GM12874 (cell line): ENCODE results near the gene TNFRSF4.

Experiments
- TF ChIP-seq, protein P1 (sequence below): IDR thresholded peaks from 2 replicates; pipeline ENCODE4 v1.5.1; 2011; ENCODE audit warnings: low read depth, mild to moderate bottlenecking, control low read depth, low read length, moderate library complexity; ENCODE audit not compliant: insufficient read depth

Gene TNFRSF4

DNA sequence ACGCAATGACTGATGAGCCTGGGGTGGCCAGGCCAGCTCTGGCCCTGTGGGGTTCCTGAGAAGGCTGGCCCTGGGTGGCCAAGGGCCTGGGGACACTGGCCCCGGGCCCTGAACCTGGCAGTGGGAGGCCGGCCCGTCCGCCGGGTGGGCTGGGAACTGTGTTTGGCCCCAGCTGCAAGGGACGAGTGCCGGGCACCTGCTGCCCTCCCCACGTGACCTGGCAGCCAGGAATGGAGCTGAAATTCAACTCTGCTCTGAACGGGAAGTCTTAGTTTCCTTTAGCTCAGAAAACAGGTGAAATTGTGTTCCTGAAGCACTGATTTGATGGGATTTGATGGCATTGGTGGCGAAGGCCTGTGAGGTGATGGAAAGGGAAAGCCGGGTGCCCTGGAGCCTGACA, 48.5 kb downstream of the TNFRSF4 start:
- TF ChIP-seq, protein P1, sequence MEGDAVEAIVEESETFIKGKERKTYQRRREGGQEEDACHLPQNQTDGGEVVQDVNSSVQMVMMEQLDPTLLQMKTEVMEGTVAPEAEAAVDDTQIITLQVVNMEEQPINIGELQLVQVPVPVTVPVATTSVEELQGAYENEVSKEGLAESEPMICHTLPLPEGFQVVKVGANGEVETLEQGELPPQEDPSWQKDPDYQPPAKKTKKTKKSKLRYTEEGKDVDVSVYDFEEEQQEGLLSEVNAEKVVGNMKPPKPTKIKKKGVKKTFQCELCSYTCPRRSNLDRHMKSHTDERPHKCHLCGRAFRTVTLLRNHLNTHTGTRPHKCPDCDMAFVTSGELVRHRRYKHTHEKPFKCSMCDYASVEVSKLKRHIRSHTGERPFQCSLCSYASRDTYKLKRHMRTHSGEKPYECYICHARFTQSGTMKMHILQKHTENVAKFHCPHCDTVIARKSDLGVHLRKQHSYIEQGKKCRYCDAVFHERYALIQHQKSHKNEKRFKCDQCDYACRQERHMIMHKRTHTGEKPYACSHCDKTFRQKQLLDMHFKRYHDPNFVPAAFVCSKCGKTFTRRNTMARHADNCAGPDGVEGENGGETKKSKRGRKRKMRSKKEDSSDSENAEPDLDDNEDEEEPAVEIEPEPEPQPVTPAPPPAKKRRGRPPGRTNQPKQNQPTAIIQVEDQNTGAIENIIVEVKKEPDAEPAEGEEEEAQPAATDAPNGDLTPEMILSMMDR, result no peak

DNA sequence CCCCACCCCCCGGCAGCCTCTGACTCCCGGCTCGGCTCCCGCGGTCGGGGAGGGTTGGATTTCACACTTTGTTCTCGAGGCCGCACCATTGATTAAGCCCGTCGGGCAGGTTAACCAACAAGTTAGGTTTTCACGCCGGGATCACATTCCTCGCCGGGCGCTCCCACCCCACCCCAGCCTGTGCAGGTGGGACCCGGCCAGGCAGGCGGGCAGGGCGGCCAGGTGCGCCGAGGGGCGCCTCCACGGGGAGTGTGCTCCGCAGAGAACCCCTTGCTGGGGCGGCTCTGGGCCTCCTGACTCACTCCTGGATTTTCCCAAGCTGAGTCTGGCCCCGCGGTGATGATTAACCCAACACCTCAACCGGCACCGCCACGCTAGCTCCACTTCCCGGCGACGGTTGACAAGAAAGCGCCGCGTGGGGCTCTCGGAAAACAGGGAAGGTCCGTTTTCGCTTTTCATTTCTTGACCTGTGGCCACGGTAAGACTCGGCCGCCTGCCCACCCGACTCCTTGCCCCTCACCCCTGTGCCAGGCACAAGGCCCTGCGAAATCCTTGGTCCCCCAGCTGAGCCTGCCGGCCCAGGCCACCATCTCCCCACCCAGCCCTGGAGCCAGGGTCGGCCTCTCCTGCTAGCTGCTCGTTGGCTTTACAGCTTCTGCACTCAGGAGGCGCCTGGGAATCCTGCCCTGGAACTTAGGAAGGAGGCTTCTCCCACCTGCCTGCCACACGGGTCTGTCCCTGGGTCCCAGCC, 49.1 kb downstream of the TNFRSF4 start:
- TF ChIP-seq, protein P1, result no peak

DNA sequence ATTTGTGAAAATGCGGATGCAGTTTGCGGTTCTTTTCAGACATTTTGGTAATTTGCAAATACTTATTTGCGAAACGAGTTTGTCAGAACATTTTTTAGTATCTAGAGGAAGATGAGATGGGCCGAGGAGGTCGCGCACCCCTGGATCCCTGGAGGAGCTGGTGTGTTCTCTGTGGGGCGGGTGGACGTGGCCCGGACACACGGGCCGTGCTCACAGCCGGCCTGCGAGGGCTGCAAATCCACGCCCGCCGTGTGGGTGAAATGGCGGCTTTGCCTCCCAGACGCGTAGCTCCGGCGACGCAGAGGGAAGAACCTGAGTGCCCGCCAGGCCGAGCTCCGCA, 49.6 kb downstream of the TNFRSF4 start:
- TF ChIP-seq, protein P1, result no peak

DNA sequence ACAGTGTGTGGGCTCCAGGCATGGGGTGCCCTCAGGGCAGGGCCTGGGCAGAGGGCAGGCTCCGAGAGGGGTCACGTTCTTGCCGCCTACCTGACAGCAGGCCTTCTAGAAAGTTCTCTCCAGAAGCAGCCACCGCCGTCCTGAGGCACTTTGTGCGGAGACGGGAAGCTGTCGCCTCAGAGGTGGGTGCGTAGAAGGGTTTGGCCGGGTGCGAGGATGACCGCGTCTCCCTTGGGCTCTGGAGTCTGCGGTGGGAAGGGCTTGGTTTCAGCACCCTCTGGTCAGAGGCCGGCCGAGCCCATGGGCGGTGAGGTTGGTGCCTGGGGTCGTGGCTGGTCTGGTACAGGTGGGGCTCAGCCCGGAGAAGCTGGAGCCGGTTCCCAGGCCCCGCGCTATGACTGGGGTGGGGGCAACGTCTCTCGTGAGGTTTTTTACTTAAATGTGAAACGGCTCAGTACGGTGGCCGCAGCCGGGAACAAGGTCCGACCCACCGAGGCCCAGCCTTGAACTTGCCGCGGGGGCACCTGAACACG, 50.3 kb downstream of the TNFRSF4 start:
- TF ChIP-seq, protein P1, result no peak

DNA sequence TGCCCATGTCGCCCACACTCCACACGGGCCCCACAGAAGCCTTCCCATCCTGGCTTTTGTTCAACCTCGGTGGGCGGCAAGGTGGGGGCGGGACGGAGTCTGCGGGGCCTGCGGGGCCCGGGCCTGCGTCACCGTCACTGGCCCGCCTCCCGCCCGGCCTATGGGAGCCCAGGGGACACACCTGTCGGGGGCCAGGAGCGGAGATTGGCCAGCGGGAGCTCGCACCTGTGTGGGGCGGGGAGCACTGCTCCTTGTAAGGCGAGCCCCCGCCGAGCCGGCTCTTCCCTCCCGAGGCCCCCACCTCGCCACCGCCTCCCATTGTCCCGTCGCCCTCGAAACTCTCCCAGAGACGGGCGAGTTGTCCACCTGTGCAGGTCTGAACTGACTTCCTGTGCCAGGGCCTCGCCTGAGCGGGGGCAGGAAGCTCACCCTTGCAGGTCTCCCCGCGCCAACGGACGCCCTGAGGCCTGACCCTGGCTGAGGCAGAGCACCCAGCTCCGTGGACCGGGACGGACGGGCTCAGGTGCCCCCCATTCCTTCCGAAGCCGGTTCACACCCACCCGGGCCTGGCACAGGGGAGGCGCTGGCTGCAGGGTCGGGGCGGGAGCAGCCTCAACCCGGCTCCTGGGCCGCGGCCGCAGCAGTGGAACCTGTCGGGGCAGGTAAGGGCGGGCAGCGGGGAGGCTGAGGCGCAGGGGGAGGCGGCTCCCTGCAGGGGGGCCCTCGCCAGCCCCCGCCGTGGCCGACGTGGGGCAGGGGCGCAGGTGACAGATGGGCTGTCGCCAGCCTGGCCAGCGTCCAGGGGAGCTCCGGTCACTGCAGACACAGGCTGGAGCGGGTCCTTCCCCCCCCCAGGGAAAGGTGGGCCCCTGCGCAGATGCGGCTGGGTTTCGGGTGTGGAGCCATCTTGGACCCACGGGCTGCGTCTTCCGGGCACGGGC, 51.1 kb downstream of the TNFRSF4 start:
- TF ChIP-seq, protein P1, result no peak

DNA sequence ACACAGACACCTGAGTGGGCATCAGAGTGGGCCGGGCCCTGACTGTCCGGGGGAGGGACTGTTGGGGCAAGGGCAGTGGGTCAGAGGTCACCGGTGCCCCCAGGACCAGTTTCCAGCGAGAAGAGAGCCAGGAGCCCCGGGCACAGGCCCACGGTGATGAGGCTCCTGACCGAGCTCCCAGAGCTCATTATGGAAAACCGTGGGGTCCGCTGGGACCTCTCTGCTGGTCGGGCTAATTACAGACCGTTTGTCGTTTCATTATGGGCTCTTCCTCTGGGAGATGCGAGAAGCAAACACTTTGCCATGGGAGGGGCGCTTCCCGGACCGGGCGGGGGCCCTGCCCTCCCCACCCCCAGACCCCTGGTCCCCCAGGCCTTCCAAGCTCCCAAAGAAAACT, 52.3 kb downstream of the TNFRSF4 start:
- TF ChIP-seq, protein P1, result no peak
